Ectodermal cell (in vitro differentiated cells): Measurements from ENCODE around the gene SHD.

Experiments used
- H3K27ac ChIP-seq: 2 replicates; pipeline ENCODE4 v1.7.0; 2013; ENCODE audit warnings: mild to moderate bottlenecking, low read depth, low read length; ENCODE audit not compliant: insufficient read depth, poor library complexity, severe bottlenecking
- H3K27me3 ChIP-seq: 2 replicates; pipeline ENCODE4 v1.7.0; 2013; ENCODE audit warnings: mild to moderate bottlenecking, low read length; ENCODE audit not compliant: insufficient read depth, control insufficient read depth, poor library complexity, severe bottlenecking
- H3K36me3 ChIP-seq: one replicate; pipeline ENCODE4 v1.7.0; 2013; ENCODE audit warnings: low read length; ENCODE audit not compliant: control insufficient read depth, insufficient read depth
- H3K4me1 ChIP-seq: one replicate; pipeline ENCODE4 v1.7.0; 2013; ENCODE audit warnings: low read length; ENCODE audit not compliant: control insufficient read depth, insufficient read depth
- H3K4me3 ChIP-seq: 2 replicates; pipeline ENCODE4 v1.7.0; 2013; ENCODE audit warnings: low read depth, low read length, control low read depth; ENCODE audit not compliant: insufficient read depth
- H3K9me3 ChIP-seq: 2 replicates; pipeline ENCODE4 v1.7.0; 2013; ENCODE audit warnings: mild to moderate bottlenecking, low read length, moderate library complexity; ENCODE audit not compliant: control insufficient read depth
- WGBS, 2 experiments: methylation state at CpG; one replicate each; pipeline ENCODE4 v1.1.7; 2013; ENCODE audit warnings: missing lambda C conversion rate in 2 of 2; 5-methylcytosine and 5-hydroxymethylcytosine counted together

The SHD gene

GRCh38 chr19:4313847-4314490, 34.9 kb downstream of the SHD start:
- 86 to 91% methylated on average over 11 of the region's 12 CpGs for WGBS, 2 experiments
- H3K27me3 ChIP-seq, result no peaks in the 10 kb centered on the region

GRCh38 chr19:4316956-4317355, 37.9 kb downstream of the SHD start:
- Histone ChIP-seq H3K27ac (no peak overlapping the region), H3K4me1 (no peaks in the 10 kb centered on the region), H3K9me3 (peaks cover 3% of the 10 kb centered on the region), H3K27me3 (no peaks in the 10 kb centered on the region), H3K4me3 (no peak overlapping the region), H3K36me3 (peaks cover 34% of the 10 kb centered on the region)
- 94% methylated on average over 9 of the region's 9 CpGs for WGBS, 2 experiments

More at GRCh38 chr19:4313847-4314490, 34.9 kb downstream of the SHD start:
- Histone ChIP-seq H3K27ac (no peak overlapping the region), H3K4me3 (no peak overlapping the region), H3K4me1 (no peaks in the 10 kb centered on the region), H3K9me3 (peaks cover 3% of the 10 kb centered on the region), H3K36me3 (peaks cover 45% of the 10 kb centered on the region)

- Histone ChIP-seq H3K4me1 (no peaks in the 10 kb centered on the region), H3K27ac (no peak overlapping the region), H3K9me3 (peaks cover 3% of the 10 kb centered on the region), H3K4me3 (no peak overlapping the region), H3K27me3 (no peaks in the 10 kb centered on the region), H3K36me3 (peaks cover 27% of the 10 kb centered on the region)
- WGBS, 2 experiments, result 97% methylated on average over 7 of the region's 7 CpGs
Measured at GRCh38 chr19:4318460-4318859, 39.4 kb downstream of the SHD start.

- Histone ChIP-seq H3K27me3 (no peaks in the 10 kb centered on the region), H3K4me1 (no peaks in the 10 kb centered on the region)
- WGBS, 2 experiments, result 95 to 97% methylated on average over 2 of the region's 2 CpGs
Measured at GRCh38 chr19:4319067-4319718, 40.1 kb downstream of the SHD start.

GRCh38 chr19:4320419-4320818, 41.4 kb downstream of the SHD start:
- no peaks in the 10 kb centered on the region for H3K27me3 ChIP-seq
- no peaks in the 10 kb centered on the region for H3K4me1 ChIP-seq
- no peak overlapping the region for H3K4me3 ChIP-seq
- WGBS, 2 experiments, result 94 to 97% methylated on average over 2 of the region's 2 CpGs
- H3K9me3 ChIP-seq, result peaks cover 3% of the 10 kb centered on the region
- H3K36me3 ChIP-seq, result peaks cover 24% of the 10 kb centered on the region
- no peak overlapping the region for H3K27ac ChIP-seq

More at GRCh38 chr19:4319067-4319718, 40.1 kb downstream of the SHD start:
- H3K9me3 ChIP-seq, result peaks cover 3% of the 10 kb centered on the region
- peaks cover 25% of the 10 kb centered on the region for H3K36me3 ChIP-seq
- H3K4me3 ChIP-seq, result no peak overlapping the region
- no peak overlapping the region for H3K27ac ChIP-seq

GRCh38 chr19:4322942-4323665, 44.0 kb downstream of the SHD start:
- Histone ChIP-seq H3K27ac (no peak overlapping the region), H3K27me3 (peaks cover 18% of the 10 kb centered on the region), H3K36me3 (peaks cover 11% of the 10 kb centered on the region), H3K4me3 (no peak overlapping the region), H3K9me3 (peaks cover 3% of the 10 kb centered on the region), H3K4me1 (no peaks in the 10 kb centered on the region)
- WGBS, 2 experiments, result 92 to 94% methylated on average over 36 to 37 of the region's 37 CpGs

GRCh38 chr19:4323692-4324091, 44.6 kb downstream of the SHD start:
- no peak overlapping the region for H3K27ac ChIP-seq
- 95 to 96% methylated on average over 9 of the region's 9 CpGs for WGBS, 2 experiments
- H3K9me3 ChIP-seq, result peaks cover 3% of the 10 kb centered on the region
- peaks cover 18% of the 10 kb centered on the region for H3K27me3 ChIP-seq
- no peaks in the 10 kb centered on the region for H3K4me1 ChIP-seq
- no peak overlapping the region for H3K4me3 ChIP-seq
- peaks cover 5% of the 10 kb centered on the region for H3K36me3 ChIP-seq

GRCh38 chr19:4324228-4324627, 45.2 kb downstream of the SHD start:
- Histone ChIP-seq H3K27me3 (peaks cover 18% of the 10 kb centered on the region), H3K4me3 (no peak overlapping the region), H3K9me3 (no peaks in the 10 kb centered on the region), H3K4me1 (peaks cover 2% of the 10 kb centered on the region), H3K36me3 (no peaks in the 10 kb centered on the region), H3K27ac (no peak overlapping the region)
- 95% methylated on average over 12 of the region's 12 CpGs for WGBS, 2 experiments

- H3K4me3 ChIP-seq, result peak overlapping the region; percentile 26
Measured at GRCh38 chr19:4326215-4326836, 47.3 kb downstream of the SHD start.

GRCh38 chr19:4326837-4327251, 47.8 kb downstream of the SHD start:
- H3K4me3 ChIP-seq, result peak overlapping the region; percentile 26
- H3K27me3 ChIP-seq, result peaks cover 18% of the 10 kb centered on the region
- no peak overlapping the region for H3K27ac ChIP-seq
- H3K9me3 ChIP-seq, result no peaks in the 10 kb centered on the region
- H3K36me3 ChIP-seq, result no peaks in the 10 kb centered on the region
- 7 to 8% methylated on average over 33 of the region's 33 CpGs for WGBS, 2 experiments
- peaks cover 3% of the 10 kb centered on the region for H3K4me1 ChIP-seq

More at GRCh38 chr19:4326215-4326836, 47.3 kb downstream of the SHD start:
- 64 to 67% methylated on average over 13 of the region's 13 CpGs for WGBS, 2 experiments
- Histone ChIP-seq H3K4me1 (peaks cover 3% of the 10 kb centered on the region), H3K27ac (no peak overlapping the region), H3K36me3 (no peaks in the 10 kb centered on the region), H3K9me3 (no peaks in the 10 kb centered on the region), H3K27me3 (peaks cover 18% of the 10 kb centered on the region)
